Astrocyte of the spinal cord (primary cell): ENCODE measurements around the gene CYP4Z1.
"Not testable (repeated sequence)": the region's sequence is repeated elsewhere in the genome, so short reads cannot be mapped to it uniquely, and the experiment has no call there.

Experiments
- DNase-seq: peaks from one replicate; pipeline ENCODE4 v3.0.0; 2011; ENCODE audit warnings: low read depth, low spot score
- H3K4me3 ChIP-seq: 2 replicates; pipeline ENCODE4 v1.5.1; 2011; ENCODE audit warnings: low read depth, mild to moderate bottlenecking, low read length, moderate library complexity
- CTCF ChIP-seq: IDR thresholded peaks from 2 replicates; pipeline ENCODE4 v1.5.1; 2012; ENCODE audit warnings: low read depth, mild to moderate bottlenecking, low read length, inconsistent platforms
- in situ Hi-C: cut with HindIII; loops from 2 replicates; pipeline ENCODE4 v1.10.0; 2017; ENCODE audit warnings: low sequenced_read_pairs

CYP4Z1 gene

GRCh38 chr1:47031585-47031984, 35.4 kb upstream of the CYP4Z1 start:
- DNase-seq, result peak; percentile 32
- in situ Hi-C loops, result no loop called here
- no peak overlapping the region for H3K4me3 ChIP-seq
- TF ChIP-seq CTCF, result no peak

DNA sequence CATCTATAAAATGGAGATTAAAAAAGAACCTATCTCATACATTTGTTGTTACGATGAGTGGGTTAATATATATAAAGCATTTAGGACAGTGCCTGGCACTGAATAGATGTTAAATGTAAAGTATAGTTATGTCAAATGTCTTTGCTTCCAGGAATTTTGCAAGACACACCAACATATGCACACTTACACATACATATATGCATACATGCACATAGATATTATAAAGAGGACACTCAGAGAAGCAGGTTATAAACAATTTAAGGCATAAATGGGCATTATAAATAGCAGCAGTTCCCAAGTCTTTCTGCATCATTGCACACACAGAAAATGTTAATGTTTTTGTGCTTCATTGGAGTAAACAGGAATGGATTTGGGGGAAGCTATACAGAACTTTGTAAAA, 30.3 kb upstream of the CYP4Z1 start:
- TF ChIP-seq CTCF, result no peak
- in situ Hi-C loops, result no loop called here
- no peak for DNase-seq
- H3K4me3 ChIP-seq, result no peak overlapping the region

GRCh38 chr1:47059376-47059775, 7.7 kb upstream of the CYP4Z1 start:
- in situ Hi-C loops, result no loop called here
- H3K4me3 ChIP-seq, result no peak overlapping the region
- DNase-seq, result no peak
- TF ChIP-seq CTCF, result no peak

DNA sequence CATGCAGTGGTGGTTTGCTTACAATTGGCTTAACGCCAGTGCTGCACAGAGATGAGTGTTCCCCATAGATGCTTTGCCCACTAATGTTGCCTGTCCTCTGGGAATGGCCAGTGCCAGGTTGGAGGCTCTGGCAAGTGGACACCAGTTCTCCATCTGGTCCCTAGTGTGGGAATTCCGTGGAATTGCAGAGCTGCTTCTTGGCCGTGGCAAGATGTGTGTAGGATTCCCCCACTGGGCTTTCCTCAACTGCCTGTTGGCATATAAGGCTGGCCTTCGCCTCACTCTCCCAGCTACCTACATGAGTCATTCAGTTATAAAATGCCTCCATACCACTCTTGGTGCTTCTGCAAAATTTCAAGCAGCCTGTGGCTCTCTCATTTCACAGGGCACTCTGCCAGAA, 2.0 kb downstream of the CYP4Z1 start:
- in situ Hi-C loops, DNase-seq, H3K4me3 ChIP-seq: not testable (repeated sequence)

DNA sequence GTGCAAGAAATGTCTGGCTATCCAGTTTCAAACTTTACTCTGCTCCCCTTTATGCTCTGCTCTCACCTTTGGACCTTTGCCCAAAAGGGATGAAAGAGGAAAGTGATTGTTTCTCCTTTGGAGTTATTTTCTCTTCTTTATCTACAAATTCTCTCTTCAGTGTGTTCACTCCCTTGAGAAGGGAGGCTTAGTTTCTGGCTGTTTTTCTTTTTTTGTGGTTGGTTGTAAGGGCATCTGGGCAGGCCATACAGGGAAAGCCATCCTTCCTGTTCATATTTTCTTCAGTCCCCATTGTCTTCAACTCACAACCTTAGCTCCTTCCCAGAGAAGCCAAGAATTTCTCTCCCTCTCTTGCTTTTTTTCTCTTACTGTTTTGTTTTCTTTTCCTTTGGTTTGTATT, 2.5 kb downstream of the CYP4Z1 start:
- in situ Hi-C loops, H3K4me3 ChIP-seq: not testable (repeated sequence)

DNA sequence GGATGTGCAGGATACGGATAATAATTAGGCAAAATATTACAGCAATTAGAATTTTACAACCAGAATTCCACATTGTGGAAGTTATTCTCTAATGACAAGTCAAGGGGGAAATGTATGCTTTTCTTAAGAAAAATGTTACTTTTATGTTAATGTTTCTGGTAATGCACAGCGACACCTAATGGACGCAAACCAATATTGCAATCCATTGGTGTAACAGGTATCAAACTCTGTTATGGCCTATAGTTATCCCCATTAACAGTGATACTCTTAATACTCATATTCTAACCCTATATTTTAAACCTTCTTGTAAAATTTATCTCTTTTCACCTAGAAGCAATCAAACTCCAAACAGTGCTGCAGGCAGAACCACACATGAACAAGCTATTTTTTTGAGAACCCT, 22.3 kb downstream of the CYP4Z1 start:
- H3K4me3 ChIP-seq, in situ Hi-C loops: not testable (repeated sequence)
- TF ChIP-seq CTCF, result peak; percentile 41
- DNase-seq, result peak; percentile 22

More for the DNA sequence above, 2.5 kb downstream of the CYP4Z1 start:
- not testable (repeated sequence) for DNase-seq

- in situ Hi-C loops, H3K4me3 ChIP-seq, DNase-seq: not testable (repeated sequence)
- TF ChIP-seq CTCF, result peak; percentile 7
Measured at GRCh38 chr1:47091476-47091875, 24.4 kb downstream of the CYP4Z1 start.

- TF ChIP-seq CTCF, result no peak
- in situ Hi-C loops, result no loop called here
- H3K4me3 ChIP-seq, result no peak overlapping the region
- DNase-seq, result no peak
Measured at GRCh38 chr1:47104816-47105215, 37.8 kb downstream of the CYP4Z1 start.
